ENCODE results near the gene TRIM59. TPM values are rescaled to one million over a fixed set of nuclear protein-coding genes. Genes with fewer than 3 reads are reported as not detected.

Gene TRIM59
- total and polyA plus RNA-seq, 9 of the 15 experiments (the other 6 are each of a cell fraction or from before 2014, with no cell fraction given) = 16.8 to 101 (median 34.8) TPM

- TF ChIP-seq ZFP30 (CRISPR knock-in tag; IDR thresholded peaks at IDR 0.05; ENCODE audit: borderline replicate concordance) = no peak
These were observed 21.7 kb downstream of the TRIM59 start (continued) for GRCh38 chr3:160427832-160428424.

DNA sequence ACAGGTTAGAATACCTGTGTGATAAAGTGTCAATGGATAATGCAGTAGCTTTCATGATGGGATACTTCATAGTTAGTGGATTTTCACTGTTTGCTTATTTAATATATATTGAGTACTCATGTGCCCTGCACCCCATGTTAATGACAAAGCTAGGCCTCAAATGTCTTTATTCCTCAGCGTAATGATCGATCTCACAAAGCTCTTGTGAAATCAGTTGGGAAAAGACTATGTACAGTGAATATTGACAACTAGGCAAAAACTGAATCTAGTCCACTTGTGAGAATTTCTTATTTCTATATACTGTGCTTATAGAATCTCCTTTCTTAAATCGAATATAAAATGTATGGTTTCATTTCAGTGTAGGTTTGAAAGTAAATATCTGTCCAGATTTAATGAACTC is 32.3 kb downstream of the TRIM59 start:
- Histone ChIP-seq H3K4me3 (no peak overlapping the region), H2AFZ (ENCODE audit: low read depth, low read length) (no peak overlapping the region), H3K79me2 (ENCODE audit: control insufficient read depth, insufficient read depth, low read length) (peaks cover 57% of the 10 kb centered on the region), H3K4me2 (ENCODE audit: insufficient read depth, low read length) (no peak overlapping the region), H3K36me3 (ENCODE audit: control insufficient read depth, insufficient read depth, low read length) (peaks cover 94% of the 10 kb centered on the region), H4K20me1 (replicated peaks; ENCODE audit: control insufficient read depth, insufficient read depth, low read length) (no peaks in the 10 kb centered on the region), H3K9ac (ENCODE audit: insufficient read depth in 1 of 2, low read depth in 2 of 2, low read length in 2 of 2) (no peak overlapping the region), H3K27me3 (ENCODE audit: control insufficient read depth in 2 of 2, insufficient read depth in 2 of 2, low read length in 2 of 2) (no peaks in the 10 kb centered on the region), H3K9me3 (replicated peaks; ENCODE audit: control insufficient read depth, insufficient read depth, low read depth, low read length) (no peaks in the 10 kb centered on the region), H3K4me1 (replicated peaks in 1 of 2; ENCODE audit: control insufficient read depth in 2 of 2, insufficient read depth in 2 of 2, low read length in 2 of 2) (no peaks in the 10 kb centered on the region), H3K9me1 (ENCODE audit: control insufficient read depth, insufficient read depth, low read length) (no peaks in the 10 kb centered on the region), H3K27ac (ENCODE audit: extremely low read depth, low read depth, low read length) (no peak overlapping the region)
- in situ Hi-C loops (cut with MboI) (no loop called here), intact Hi-C loops (cut with micrococcal nuclease) (no loop called here)
- FAIRE-seq (no peak), DNase-seq (ENCODE audit: extremely low read depth in 1 of 4, low spot score in 3 of 4) (no peak), ATAC-seq (no peak)
- no TSS peak for BruUV-seq (replicated peaks)
- ChIA-PET CTCF (ENCODE audit: low intra/inter-chr PET ratio) (no interaction called here), POLR2A (interaction anchor here (0.6 to 1.9 kb wide), 2 partner anchors 10 to 19 kb away, joined by 3 to 8 read pairs; no protein-coding TSS in a partner anchor)
- 97% methylated on average over 3 of the region's 3 CpGs for WGBS (ENCODE audit: insufficient coverage, low coverage, missing lambda C conversion rate)
- TF ChIP-seq HNRNPK (IDR thresholded peaks at IDR 0.05; ENCODE audit: low read depth, low read length, poor library complexity, severe bottlenecking) (no peak), FOXJ3 (CRISPR knock-in tag; IDR thresholded peaks at IDR 0.05) (no peak), MED1 (CRISPR knock-in tag; IDR thresholded peaks at IDR 0.05; ENCODE audit: borderline replicate concordance) (no peak), NELFE (IDR thresholded peaks at IDR 0.05; ENCODE audit: insufficient read depth, insufficient read length) (no peak), PRMT5 (CRISPR knock-in tag; IDR thresholded peaks at IDR 0.05) (no peak), ID3 (CRISPR knock-in tag; IDR thresholded peaks at IDR 0.05) (no peak), ID3 (tag; IDR thresholded peaks at IDR 0.05) (no peak), MECOM (CRISPR knock-in tag; IDR thresholded peaks at IDR 0.05) (no peak), MCM3 (IDR thresholded peaks at IDR 0.05) (no peak), CCAR2 (IDR thresholded peaks at IDR 0.05; ENCODE audit: low read depth, low read length) (no peak), SMC3 (conservative IDR thresholded peaks at IDR 0.05; ENCODE audit: insufficient read depth, low read depth, low read length) (no peak), NR2C1 (IDR thresholded peaks at IDR 0.05) (no peak), NR2C1 (tag; IDR thresholded peaks at IDR 0.05) (no peak), SMAD1 (IDR thresholded peaks at IDR 0.05; ENCODE audit: low read depth, low read length, partially characterized antibody) (no peak), SP1 (CRISPR knock-in tag; IDR thresholded peaks at IDR 0.05) (no peak)
- TF ChIP-seq, protein P1, sequence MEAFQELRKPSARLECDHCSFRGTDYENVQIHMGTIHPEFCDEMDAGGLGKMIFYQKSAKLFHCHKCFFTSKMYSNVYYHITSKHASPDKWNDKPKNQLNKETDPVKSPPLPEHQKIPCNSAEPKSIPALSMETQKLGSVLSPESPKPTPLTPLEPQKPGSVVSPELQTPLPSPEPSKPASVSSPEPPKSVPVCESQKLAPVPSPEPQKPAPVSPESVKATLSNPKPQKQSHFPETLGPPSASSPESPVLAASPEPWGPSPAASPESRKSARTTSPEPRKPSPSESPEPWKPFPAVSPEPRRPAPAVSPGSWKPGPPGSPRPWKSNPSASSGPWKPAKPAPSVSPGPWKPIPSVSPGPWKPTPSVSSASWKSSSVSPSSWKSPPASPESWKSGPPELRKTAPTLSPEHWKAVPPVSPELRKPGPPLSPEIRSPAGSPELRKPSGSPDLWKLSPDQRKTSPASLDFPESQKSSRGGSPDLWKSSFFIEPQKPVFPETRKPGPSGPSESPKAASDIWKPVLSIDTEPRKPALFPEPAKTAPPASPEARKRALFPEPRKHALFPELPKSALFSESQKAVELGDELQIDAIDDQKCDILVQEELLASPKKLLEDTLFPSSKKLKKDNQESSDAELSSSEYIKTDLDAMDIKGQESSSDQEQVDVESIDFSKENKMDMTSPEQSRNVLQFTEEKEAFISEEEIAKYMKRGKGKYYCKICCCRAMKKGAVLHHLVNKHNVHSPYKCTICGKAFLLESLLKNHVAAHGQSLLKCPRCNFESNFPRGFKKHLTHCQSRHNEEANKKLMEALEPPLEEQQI (IDR thresholded peaks at IDR 0.05) = no peak
- TF ChIP-seq, protein P2, sequence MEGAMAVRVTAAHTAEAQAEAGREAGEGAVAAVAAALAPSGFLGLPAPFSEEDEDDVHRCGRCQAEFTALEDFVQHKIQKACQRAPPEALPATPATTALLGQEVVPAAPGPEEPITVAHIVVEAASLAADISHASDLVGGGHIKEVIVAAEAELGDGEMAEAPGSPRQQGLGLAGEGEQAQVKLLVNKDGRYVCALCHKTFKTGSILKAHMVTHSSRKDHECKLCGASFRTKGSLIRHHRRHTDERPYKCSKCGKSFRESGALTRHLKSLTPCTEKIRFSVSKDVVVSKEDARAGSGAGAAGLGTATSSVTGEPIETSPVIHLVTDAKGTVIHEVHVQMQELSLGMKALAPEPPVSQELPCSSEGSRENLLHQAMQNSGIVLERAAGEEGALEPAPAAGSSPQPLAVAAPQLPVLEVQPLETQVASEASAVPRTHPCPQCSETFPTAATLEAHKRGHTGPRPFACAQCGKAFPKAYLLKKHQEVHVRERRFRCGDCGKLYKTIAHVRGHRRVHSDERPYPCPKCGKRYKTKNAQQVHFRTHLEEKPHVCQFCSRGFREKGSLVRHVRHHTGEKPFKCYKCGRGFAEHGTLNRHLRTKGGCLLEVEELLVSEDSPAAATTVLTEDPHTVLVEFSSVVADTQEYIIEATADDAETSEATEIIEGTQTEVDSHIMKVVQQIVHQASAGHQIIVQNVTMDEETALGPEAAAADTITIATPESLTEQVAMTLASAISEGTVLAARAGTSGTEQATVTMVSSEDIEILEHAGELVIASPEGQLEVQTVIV (CRISPR knock-in tag; IDR thresholded peaks at IDR 0.05; ENCODE audit: borderline replicate concordance) = no peak
